Stimulated activated CD4-positive, alpha-beta T cell treated with anti-CD3 and anti-CD28 coated beads, Interleukin-15, amount 100 ng/mL, for 1 hour (primary cell): Measurements from ENCODE around the gene BLOC1S3.

Source experiments
- DNase-seq, 2 donors: peaks; one replicate each; pipeline ENCODE4 v3.0.0-alpha.2; 2020; ENCODE audit warnings: low read depth in 1 of 2, low spot score in 1 of 2

BLOC1S3 gene

GRCh38 chr19:45179072-45179891 lies 698 bp downstream of the BLOC1S3 start:
- DNase-seq, result peak in 1 of 2 donors; percentile 18

- DNase-seq, result no peak
These were observed 1.3 kb downstream of the BLOC1S3 start for GRCh38 chr19:45179892-45180370.

- DNase-seq, result no peak
These were observed 2.4 kb downstream of the BLOC1S3 start for GRCh38 chr19:45180936-45181335.

GRCh38 chr19:45182758-45183157 lies 4.2 kb downstream of the BLOC1S3 start:
- DNase-seq, result no peak

- no peak for DNase-seq
These were observed 5.5 kb downstream of the BLOC1S3 start for GRCh38 chr19:45184115-45184514.

GRCh38 chr19:45186509-45187334 lies 8.1 kb downstream of the BLOC1S3 start:
- DNase-seq, result no peak

- no peak for DNase-seq
These were observed 9.0 kb downstream of the BLOC1S3 start for GRCh38 chr19:45187421-45188100.

GRCh38 chr19:45189971-45190370 lies 11.4 kb downstream of the BLOC1S3 start:
- DNase-seq, result no peak

- no peak for DNase-seq
These were observed 12.8 kb downstream of the BLOC1S3 start for GRCh38 chr19:45191375-45191774.

- DNase-seq, result no peak
These were observed 17.2 kb downstream of the BLOC1S3 start for GRCh38 chr19:45195764-45196163.

GRCh38 chr19:45200568-45200967 lies 22.0 kb downstream of the BLOC1S3 start:
- no peak for DNase-seq

GRCh38 chr19:45202637-45203036 lies 24.1 kb downstream of the BLOC1S3 start:
- no peak for DNase-seq

GRCh38 chr19:45205810-45206209 lies 27.2 kb downstream of the BLOC1S3 start:
- no peak for DNase-seq

GRCh38 chr19:45206328-45206727 lies 27.7 kb downstream of the BLOC1S3 start:
- no peak for DNase-seq

- no peak for DNase-seq
These were observed 33.3 kb downstream of the BLOC1S3 start for GRCh38 chr19:45211751-45212381.

GRCh38 chr19:45213031-45213430 lies 34.4 kb downstream of the BLOC1S3 start:
- no peak for DNase-seq

- DNase-seq, result no peak
These were observed 37.0 kb downstream of the BLOC1S3 start for GRCh38 chr19:45215391-45216191.

- DNase-seq, result no peak
These were observed 38.1 kb downstream of the BLOC1S3 start for GRCh38 chr19:45216667-45217066.

- no peak for DNase-seq
These were observed 38.8 kb downstream of the BLOC1S3 start for GRCh38 chr19:45217193-45217956.

GRCh38 chr19:45217957-45218334 lies 39.4 kb downstream of the BLOC1S3 start:
- no peak for DNase-seq
